NCI-H526 treated with DMSO at 0.1 percent for 48 hours (cell line): Measurements from ENCODE around the gene ASPN.

Experiments
- DNase-seq: peaks from one replicate; lab custom pipeline; 2025; lab: John Stamatoyannopoulos, UW

ASPN gene

GRCh38 chr9:92468206-92468605 lies 14.1 kb downstream of the ASPN start:
- no peak for DNase-seq

GRCh38 chr9:92467511-92467910 lies 14.8 kb downstream of the ASPN start:
- DNase-seq: no peak

GRCh38 chr9:92467041-92467440 lies 15.3 kb downstream of the ASPN start:
- no peak for DNase-seq

GRCh38 chr9:92463984-92464383 lies 18.3 kb downstream of the ASPN start:
- DNase-seq: no peak

- no peak for DNase-seq
Measured at GRCh38 chr9:92463387-92463786, 18.9 kb downstream of the ASPN start.

- no peak for DNase-seq
Measured at GRCh38 chr9:92457576-92457975, 24.7 kb downstream of the ASPN start.

GRCh38 chr9:92455217-92455616 lies 27.1 kb downstream of the ASPN start:
- no peak for DNase-seq

- no peak for DNase-seq
Measured at GRCh38 chr9:92446536-92446935, 35.8 kb downstream of the ASPN start.

- DNase-seq: peak; percentile 1
Measured at GRCh38 chr9:92444841-92445240, 37.5 kb downstream of the ASPN start.

- no peak for DNase-seq
Measured at GRCh38 chr9:92440751-92441046, 41.6 kb downstream of the ASPN start.

- DNase-seq: no peak
Measured at GRCh38 chr9:92439921-92440750, 42.2 kb downstream of the ASPN start.

- no peak for DNase-seq
Measured at GRCh38 chr9:92438900-92439526, 43.3 kb downstream of the ASPN start.

- DNase-seq: no peak
Measured at GRCh38 chr9:92435263-92435662, 47.0 kb downstream of the ASPN start.

GRCh38 chr9:92432972-92433548 lies 49.2 kb downstream of the ASPN start:
- DNase-seq: no peak

GRCh38 chr9:92432350-92432749 lies 50.0 kb downstream of the ASPN start:
- no peak for DNase-seq

- no peak for DNase-seq
Measured at GRCh38 chr9:92429836-92430235, 52.5 kb downstream of the ASPN start.

- DNase-seq: no peak
Measured at GRCh38 chr9:92426501-92427145, 55.7 kb downstream of the ASPN start.

- no peak for DNase-seq
Measured at GRCh38 chr9:92425474-92425873, 56.8 kb downstream of the ASPN start.

- no peak for DNase-seq
Measured at GRCh38 chr9:92424340-92424739, 58.0 kb downstream of the ASPN start, which contains the start of gene OMD. Gene OMD (minus strand): TSS chr9:92424471. CDS start chr9:92417558, 6,913 bp downstream.

GRCh38 chr9:92423612-92424011 lies 58.7 kb downstream of the ASPN start:
- no peak for DNase-seq

- DNase-seq: no peak
Measured at GRCh38 chr9:92422611-92423338, 59.5 kb downstream of the ASPN start.

- no peak for DNase-seq
Measured at GRCh38 chr9:92414566-92414965, 67.7 kb downstream of the ASPN start.
